22Rv1 (cell line): ENCODE measurements around the gene OOEP.

Experiments used
- H3K27ac ChIP-seq: fragments of 450-650 bp; 2 replicates; pipeline ENCODE4 v1.5.1; 2017
- CTCF ChIP-seq: fragments of 450-650 bp; IDR thresholded peaks from 2 replicates; pipeline ENCODE4 v1.5.1; 2017; ENCODE audit warnings: mild to moderate bottlenecking
- ZFX ChIP-seq: fragments of 450-650 bp; IDR thresholded peaks from 2 replicates; pipeline ENCODE4 v1.6.1; 2017; ENCODE audit warnings: antibody characterized with exemption, borderline replicate concordance

OOEP gene

GRCh38 chr6:73369563-73369962, at the start of gene OOEP:
Gene OOEP, minus strand, starts transcription at chr6:73369897. Its CDS starts 105 bp downstream, at chr6:73369792.
- TF ChIP-seq CTCF (no peak), ZFX (no peak)
- no peak within 1 kb of the TSS for H3K27ac ChIP-seq

GRCh38 chr6:73418081-73418741, 48.5 kb upstream of the OOEP start:
- no peak for TF ChIP-seq CTCF
- TF ChIP-seq ZFX, result no peak
- H3K27ac ChIP-seq, result no peak overlapping the region

GRCh38 chr6:73413102-73413501, 43.4 kb upstream of the OOEP start:
- TF ChIP-seq CTCF (no peak), ZFX (no peak)
- H3K27ac ChIP-seq, result no peak overlapping the region

- no peak overlapping the region for H3K27ac ChIP-seq
- TF ChIP-seq ZFX (no peak), CTCF (no peak)
These were observed 39.7 kb upstream of the OOEP start for GRCh38 chr6:73409395-73409794.

- no peak overlapping the region for H3K27ac ChIP-seq
- TF ChIP-seq CTCF (no peak), ZFX (no peak)
These were observed 31.0 kb upstream of the OOEP start for GRCh38 chr6:73400656-73401055.

GRCh38 chr6:73395875-73396274, 26.2 kb upstream of the OOEP start:
- TF ChIP-seq ZFX (no peak), CTCF (no peak)

GRCh38 chr6:73394577-73395354, 25.1 kb upstream of the OOEP start, which contains the start of gene DDX43:
Gene DDX43, plus strand, starts transcription at chr6:73394828. Its CDS starts 78 bp downstream, at chr6:73394906.
- TF ChIP-seq CTCF (no peak), ZFX (no peak)
- H3K27ac ChIP-seq, result no peak within 1 kb of the TSS

More at GRCh38 chr6:73395875-73396274, 26.2 kb upstream of the OOEP start:
- H3K27ac ChIP-seq, result no peak overlapping the region
